Breast epithelium (tissue), 4 donors: Measurements from ENCODE around the gene ANXA9. TPM values are rescaled to one million over a fixed set of nuclear protein-coding genes. Genes with fewer than 3 reads are reported as not detected.

Source experiments
- DNase-seq, 2 donors: peaks; one replicate each; pipeline ENCODE4 v3.0.0-alpha.2; 2019; ENCODE audit warnings: low spot score in 2 of 2
- H3K27ac ChIP-seq, 2 donors: fragments of 200-600 bp; sonication (generic) in 1 of 2; one replicate each; pipeline ENCODE4 v1.5.1; 2016 to 2019; ENCODE audit warnings: mild to moderate bottlenecking in 1 of 2
- H3K27me3 ChIP-seq, 2 donors: fragments of 200-600 bp; sonication (generic) in 1 of 2; one replicate each; pipeline versions ENCODE4 v1.5.1 to v1.6.0; 2017 to 2019; ENCODE audit warnings: control low read depth in 1 of 2, mild to moderate bottlenecking in 1 of 2
- H3K36me3 ChIP-seq: fragments of 200-600 bp; one replicate; pipeline ENCODE4 v1.5.1; 2019
- H3K4me1 ChIP-seq, 2 donors: fragments of 200-600 bp; sonication (generic); one replicate each; pipeline ENCODE4 v1.5.1; 2016 to 2019; ENCODE audit warnings: control low read depth in 1 of 2
- H3K4me3 ChIP-seq, 3 donors: fragments of 200-600 bp; sonication (generic); 1 replicate in 2 of 3; 2 replicates in 1 of 3; pipeline ENCODE4 v1.5.1; 2016 to 2019; ENCODE audit warnings: mild to moderate bottlenecking in 3 of 3, moderate library complexity in 2 of 3
- H3K9me3 ChIP-seq, 2 donors: fragments of 200-600 bp; sonication (generic) in 1 of 2; one replicate each; pipeline ENCODE4 v1.5.1; 2016 to 2019; ENCODE audit warnings: control low read depth in 1 of 2
- POLR2A ChIP-seq: fragments of 450-650 bp; IDR thresholded peaks from one replicate; pipeline ENCODE4 v1.6.1; 2016; ENCODE audit warnings: antibody characterized with exemption, mild to moderate bottlenecking, moderate library complexity
- POLR2AphosphoS5 ChIP-seq, 3 donors: sonication (generic); formaldehyde crosslinking; IDR thresholded peaks; one replicate each; pipeline ENCODE4 v1.6.1; 2017; ENCODE audit warnings: antibody characterized with exemption in 3 of 3
- intact Hi-C: fragments of 100-400 bp; cut with DNase I; formaldehyde crosslinking; loops from one replicate; pipeline ENCODE4 v1.15.1; 2023; ENCODE audit warnings: low total_unique reads
- total RNA-seq, 3 donors: library from RNA; depleted of rRNA; stranded (reverse); fragments of >200 nt; gene quantifications; one replicate each; pipeline ENCODE4 v1.1.0, GENCODE V29; 2016
- TF ChIP-seq, protein P1 (sequence below), 3 donors: fragments of 450-650 bp; IDR thresholded peaks; one replicate each; pipeline ENCODE4 v1.5.1; 2016 to 2017; ENCODE audit warnings: antibody characterized with exemption in 3 of 3, mild to moderate bottlenecking in 3 of 3, moderate library complexity in 3 of 3

The ANXA9 gene
- total RNA-seq, 3 donors from 2014 or later, result 3.6 to 13.0 TPM; not detected in 1

DNA sequence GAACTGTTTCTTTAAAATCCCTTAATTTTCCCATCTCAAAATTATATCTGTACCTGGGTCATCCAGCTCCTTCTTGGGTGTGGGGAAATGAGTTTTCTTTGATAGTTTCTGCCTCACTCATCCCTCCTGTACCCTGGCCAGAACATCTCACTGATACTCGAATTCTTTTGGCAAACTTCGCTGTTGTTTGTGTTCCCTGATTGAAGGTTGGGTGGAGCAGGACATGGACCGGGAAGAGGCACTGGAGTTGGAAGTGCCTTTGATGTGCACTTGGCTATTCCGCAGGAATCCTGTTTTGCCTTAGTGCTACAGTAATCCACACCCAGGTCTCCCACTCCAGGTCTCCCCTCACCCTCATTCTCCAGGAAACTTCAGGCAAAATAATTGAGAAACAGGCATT lies 13.4 kb downstream of the ANXA9 start:
- no peak for DNase-seq
- no peaks in the 10 kb centered on the region for H3K9me3 ChIP-seq
- no peaks in the 10 kb centered on the region for H3K4me1 ChIP-seq
- peaks cover 11% of the 10 kb centered on the region for H3K36me3 ChIP-seq
- intact Hi-C loops, result no loop called here
- H3K27me3 ChIP-seq, result no peaks in the 10 kb centered on the region
- H3K27ac ChIP-seq, result peak overlapping the region; percentile 41 to 76
- no peak for TF ChIP-seq POLR2AphosphoS5 (IDR thresholded peaks at IDR 0.05)
- peak overlapping the region in 2 of 3 donors; percentile 11 to 14 for H3K4me3 ChIP-seq

DNA sequence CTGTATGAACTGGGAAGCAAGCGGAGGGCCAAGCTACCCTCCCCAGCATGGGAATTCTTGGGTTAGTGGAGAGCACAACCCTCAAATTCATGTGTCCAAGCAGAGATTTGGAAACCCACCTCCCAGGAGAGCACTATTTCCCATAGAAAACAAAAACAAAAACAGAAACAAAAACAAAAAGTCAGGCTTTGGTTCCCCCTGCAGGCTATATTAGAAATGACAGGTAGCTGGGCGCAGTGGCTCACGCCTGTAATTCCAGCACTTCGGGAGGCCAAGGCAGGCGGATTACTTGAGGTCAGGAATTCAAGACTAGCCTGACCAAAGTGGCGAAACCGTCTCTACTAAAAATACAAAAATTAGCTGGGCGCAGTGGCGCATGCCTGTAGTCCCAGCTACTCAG lies 13.8 kb downstream of the ANXA9 start:
- H3K4me1 ChIP-seq, result no peaks in the 10 kb centered on the region
- intact Hi-C loops, result no loop called here
- H3K36me3 ChIP-seq, result peaks cover 11% of the 10 kb centered on the region
- TF ChIP-seq POLR2AphosphoS5 (IDR thresholded peaks at IDR 0.05) (peak in 2 of 3 donors; percentile 9 to 24), POLR2A (no peak)
- TF ChIP-seq, protein P1, sequence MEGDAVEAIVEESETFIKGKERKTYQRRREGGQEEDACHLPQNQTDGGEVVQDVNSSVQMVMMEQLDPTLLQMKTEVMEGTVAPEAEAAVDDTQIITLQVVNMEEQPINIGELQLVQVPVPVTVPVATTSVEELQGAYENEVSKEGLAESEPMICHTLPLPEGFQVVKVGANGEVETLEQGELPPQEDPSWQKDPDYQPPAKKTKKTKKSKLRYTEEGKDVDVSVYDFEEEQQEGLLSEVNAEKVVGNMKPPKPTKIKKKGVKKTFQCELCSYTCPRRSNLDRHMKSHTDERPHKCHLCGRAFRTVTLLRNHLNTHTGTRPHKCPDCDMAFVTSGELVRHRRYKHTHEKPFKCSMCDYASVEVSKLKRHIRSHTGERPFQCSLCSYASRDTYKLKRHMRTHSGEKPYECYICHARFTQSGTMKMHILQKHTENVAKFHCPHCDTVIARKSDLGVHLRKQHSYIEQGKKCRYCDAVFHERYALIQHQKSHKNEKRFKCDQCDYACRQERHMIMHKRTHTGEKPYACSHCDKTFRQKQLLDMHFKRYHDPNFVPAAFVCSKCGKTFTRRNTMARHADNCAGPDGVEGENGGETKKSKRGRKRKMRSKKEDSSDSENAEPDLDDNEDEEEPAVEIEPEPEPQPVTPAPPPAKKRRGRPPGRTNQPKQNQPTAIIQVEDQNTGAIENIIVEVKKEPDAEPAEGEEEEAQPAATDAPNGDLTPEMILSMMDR (IDR thresholded peaks at IDR 0.05), result peak; percentile 85 to 97 (median 93)
- peak overlapping the region; percentile 41 to 76 for H3K27ac ChIP-seq
- peak overlapping the region in 2 of 3 donors; percentile 11 to 14 for H3K4me3 ChIP-seq
- H3K27me3 ChIP-seq, result no peaks in the 10 kb centered on the region
- DNase-seq, result no peak
- no peaks in the 10 kb centered on the region for H3K9me3 ChIP-seq

DNA sequence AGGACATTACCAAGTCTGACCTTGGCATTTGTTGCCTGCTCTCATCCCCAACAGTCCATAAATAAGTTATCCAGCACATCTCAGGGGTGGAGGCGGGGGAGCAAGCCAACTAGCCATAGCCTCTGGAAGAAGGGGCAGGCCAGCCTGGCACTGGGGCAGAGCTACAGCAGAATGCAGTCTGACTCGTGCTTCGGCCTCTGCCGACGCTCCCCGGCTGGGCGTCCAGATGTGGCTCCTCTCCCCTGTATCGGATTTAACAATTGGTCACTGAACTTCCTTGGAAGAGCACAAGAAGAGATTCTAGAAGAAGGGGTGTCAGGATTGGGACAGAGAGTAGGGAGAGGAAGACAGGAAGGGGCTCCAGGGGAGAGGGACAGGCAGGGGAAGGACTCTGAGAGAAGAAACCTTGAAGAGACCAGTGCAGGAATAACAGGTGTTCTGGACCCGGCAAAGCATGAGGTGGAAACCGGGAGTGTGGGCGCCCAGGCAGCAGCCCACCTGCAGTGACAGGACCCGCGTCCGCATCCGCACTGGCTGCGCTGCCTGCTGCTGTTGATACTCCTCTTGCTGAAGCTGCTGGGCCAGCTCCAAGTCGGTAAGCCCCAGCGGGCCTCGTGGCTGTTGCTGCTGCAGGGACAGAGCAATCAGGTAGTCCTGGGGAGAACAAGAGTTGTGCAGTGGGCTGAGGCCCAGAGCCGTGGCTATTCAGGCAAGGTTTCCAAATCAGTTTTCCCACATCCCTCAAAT lies 15.2 kb downstream of the ANXA9 start:
- Histone ChIP-seq H3K36me3 (peaks cover 11% of the 10 kb centered on the region), H3K4me1 (no peaks in the 10 kb centered on the region), H3K27ac (no peak overlapping the region), H3K9me3 (no peaks in the 10 kb centered on the region), H3K27me3 (no peaks in the 10 kb centered on the region), H3K4me3 (no peak overlapping the region)
- TF ChIP-seq POLR2A (no peak), POLR2AphosphoS5 (IDR thresholded peaks at IDR 0.05) (no peak)
- TF ChIP-seq, protein P1 (IDR thresholded peaks at IDR 0.05), result no peak
- DNase-seq, result no peak
- intact Hi-C loops, result no loop called here

DNA sequence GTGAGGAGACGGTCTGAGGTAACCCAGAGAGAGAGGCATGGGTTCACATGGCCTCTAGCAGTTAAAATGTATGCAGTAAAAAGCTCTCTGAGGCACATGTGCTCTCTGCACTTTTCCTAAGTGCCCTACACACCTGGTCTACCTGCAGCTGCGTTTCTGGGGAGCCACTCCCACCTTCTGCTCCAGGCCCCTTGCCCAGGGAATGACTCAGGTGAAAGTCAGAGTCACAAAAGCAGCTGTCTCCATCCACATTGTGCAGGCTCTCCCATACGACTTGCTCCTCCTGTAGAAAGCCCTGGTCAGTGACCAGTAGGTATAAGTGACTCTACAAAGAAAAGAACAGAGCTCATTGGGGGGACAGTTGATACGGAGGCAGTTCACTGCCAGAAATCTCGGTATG lies 15.9 kb downstream of the ANXA9 start:
- no peak for DNase-seq
- H3K27me3 ChIP-seq, result no peaks in the 10 kb centered on the region
- H3K36me3 ChIP-seq, result peaks cover 11% of the 10 kb centered on the region

DNA sequence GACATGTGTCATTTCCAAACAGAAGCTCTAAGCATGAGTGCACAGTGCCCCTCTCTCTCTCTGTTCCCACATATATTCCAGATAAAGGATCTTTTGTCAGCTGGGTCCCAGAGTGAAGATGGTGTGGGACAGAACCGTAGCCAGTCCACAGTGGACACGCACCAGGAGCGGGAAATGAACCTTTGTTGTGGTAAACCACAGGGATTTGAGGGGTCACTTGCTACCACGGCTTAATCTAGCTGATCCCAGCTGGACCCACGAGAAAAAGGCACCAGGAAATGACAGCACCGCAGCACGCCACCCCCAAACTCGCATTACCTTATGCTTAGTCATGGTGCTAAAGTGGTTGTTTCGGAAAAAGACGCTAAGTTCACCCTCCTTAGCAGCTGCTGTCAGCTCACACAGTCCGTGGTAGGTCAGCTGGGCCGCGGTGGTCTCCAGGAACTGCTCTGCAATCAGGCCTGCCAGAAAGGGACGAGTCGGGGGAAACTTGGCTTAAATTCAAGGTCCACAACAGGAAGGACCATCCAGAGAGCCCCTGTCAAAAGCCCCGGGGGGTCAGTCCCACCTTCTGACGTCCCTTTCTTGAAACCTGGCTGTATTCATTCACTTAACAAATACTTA lies 17.1 kb downstream of the ANXA9 start:
- H3K27ac ChIP-seq, result no peak overlapping the region

More for the DNA sequence above, 15.9 kb downstream of the ANXA9 start:
- intact Hi-C loops, result no loop called here
- no peak overlapping the region for H3K4me3 ChIP-seq
- no peak for TF ChIP-seq POLR2AphosphoS5 (IDR thresholded peaks at IDR 0.05)
- TF ChIP-seq POLR2A, result no peak
- TF ChIP-seq, protein P1 (IDR thresholded peaks at IDR 0.05), result no peak
- no peak overlapping the region for H3K27ac ChIP-seq
- H3K9me3 ChIP-seq, result no peaks in the 10 kb centered on the region
- H3K4me1 ChIP-seq, result peaks cover 0 to 2% of the 10 kb centered on the region in 2 donors

More for the DNA sequence above, 17.1 kb downstream of the ANXA9 start:
- Histone ChIP-seq H3K36me3 (peaks cover 11% of the 10 kb centered on the region), H3K27me3 (no peaks in the 10 kb centered on the region), H3K9me3 (no peaks in the 10 kb centered on the region), H3K4me1 (peaks cover 0 to 11% of the 10 kb centered on the region in 2 donors), H3K4me3 (no peak overlapping the region)
- intact Hi-C loops, result no loop called here
- TF ChIP-seq POLR2AphosphoS5 (IDR thresholded peaks at IDR 0.05) (no peak), POLR2A (no peak)
- TF ChIP-seq, protein P1 (IDR thresholded peaks at IDR 0.05), result no peak
- DNase-seq, result no peak
